ENCODE measurements around the gene TRMT2A.

TRMT2A gene

DNA sequence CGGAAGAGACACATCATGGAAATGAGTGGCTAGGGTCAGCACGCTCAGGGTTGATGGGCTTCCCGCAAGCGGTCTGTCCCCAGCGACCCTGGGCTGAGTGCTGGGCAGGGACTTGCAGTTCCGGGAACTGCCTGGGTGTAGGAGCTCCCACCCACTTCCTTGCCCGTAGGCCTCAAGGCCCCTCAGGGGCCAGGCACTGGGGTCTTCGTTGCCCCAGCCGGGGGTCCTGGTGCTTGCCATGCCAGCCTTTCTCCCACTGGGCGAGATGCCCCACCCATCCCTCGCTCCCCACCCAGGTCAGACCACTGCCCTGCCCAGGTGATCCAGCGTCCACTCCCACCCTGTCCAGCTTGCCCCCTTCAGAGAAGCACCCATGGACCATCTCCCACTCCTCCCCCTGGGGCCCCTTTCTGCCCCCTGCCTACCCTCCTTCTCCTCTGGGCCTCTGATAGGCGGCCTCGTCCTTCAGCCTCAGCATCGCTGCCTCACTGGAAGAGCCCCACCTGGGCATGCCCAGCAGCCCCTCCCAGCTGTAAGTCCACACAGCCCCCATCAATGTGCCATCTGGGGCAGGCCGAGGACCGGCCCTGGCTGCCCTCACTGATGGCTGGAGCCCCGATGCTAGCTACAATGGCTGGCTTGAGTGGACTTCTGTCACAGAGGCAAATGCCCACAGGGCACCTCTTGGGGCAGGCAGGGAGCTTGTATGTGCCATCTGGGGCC is 54.8 kb downstream of the TRMT2A start:
- DNase-seq = no peak
